NB4 (cell line): ENCODE data around the gene RABL6.
A peak's percentile ranks its signal among the peaks of the same experiment; 100 is the strongest.

Experiments
- DNase-seq: peaks from one replicate; pipeline ENCODE4 v3.0.0; 2010; ENCODE audit warnings: low read depth
- H3K4me3 ChIP-seq: one replicate; pipeline ENCODE4 v1.5.1; 2011; ENCODE audit warnings: mild to moderate bottlenecking, low read depth, low read length, moderate library complexity
- CTCF ChIP-seq: IDR thresholded peaks from one replicate; pipeline ENCODE4 v1.5.1; 2012; ENCODE audit warnings: low read depth, low read length
- MAX ChIP-seq: IDR thresholded peaks from 2 replicates; pipeline ENCODE4 v1.6.1; 2011; ENCODE audit warnings: low read depth, low read length
- MYC ChIP-seq: IDR thresholded peaks from 2 replicates; pipeline ENCODE4 v1.6.1; 2011; ENCODE audit warnings: low read depth, low read length
- POLR2A ChIP-seq: IDR thresholded peaks from 2 replicates; pipeline ENCODE4 v1.6.1; 2011; ENCODE audit warnings: mild to moderate bottlenecking; ENCODE audit not compliant: insufficient read length; ENCODE audit errors: extremely low read depth

RABL6 gene

GRCh38 chr9:136761545-136761981 lies 46.2 kb upstream of the RABL6 start:
- DNase-seq = no peak
- no peak overlapping the region for H3K4me3 ChIP-seq
- TF ChIP-seq MYC = no peak
- no peak for TF ChIP-seq MAX
- no peak for TF ChIP-seq CTCF
- no peak for TF ChIP-seq POLR2A

GRCh38 chr9:136762221-136762691 lies 45.5 kb upstream of the RABL6 start:
- TF ChIP-seq CTCF = no peak
- no peak overlapping the region for H3K4me3 ChIP-seq
- DNase-seq = no peak

- DNase-seq = peak; percentile 37
- H3K4me3 ChIP-seq = no peak overlapping the region
- TF ChIP-seq CTCF = no peak
- no peak for TF ChIP-seq MAX
- no peak for TF ChIP-seq MYC
- no peak for TF ChIP-seq POLR2A
Measured at GRCh38 chr9:136762915-136763648, 44.7 kb upstream of the RABL6 start.

- H3K4me3 ChIP-seq = no peak overlapping the region
- DNase-seq = no peak
- TF ChIP-seq MAX = no peak
- no peak for TF ChIP-seq POLR2A
- no peak for TF ChIP-seq MYC
- TF ChIP-seq CTCF = no peak
Measured at GRCh38 chr9:136763649-136764035, 44.1 kb upstream of the RABL6 start.

- TF ChIP-seq CTCF (no peak), MAX (no peak), POLR2A (no peak), MYC (no peak)
- DNase-seq = no peak
- no peak within 1 kb of the TSS for H3K4me3 ChIP-seq
Measured at GRCh38 chr9:136764301-136764891, 43.4 kb upstream of the RABL6 start, which contains the start of gene LCN15. LCN15 (minus strand) TSS chr9:136764518; CDS start chr9:136764488, 30 bp downstream.
